ENCODE measurements around the gene NF2.
A peak's percentile ranks its signal among the peaks of the same experiment; 100 is the strongest.

Gene NF2

GRCh38 chr22:29701155-29701999 is 97.9 kb downstream of the NF2 start:
- H2AK5ac ChIP-seq (ENCODE audit: low read length) = no peak overlapping the region
- H3K4me3 ChIP-seq (ENCODE audit: low read length) = no peak overlapping the region
- H3K4me2 ChIP-seq (ENCODE audit: low read length) = no peak overlapping the region
- peak; percentile 70 for DNase-seq
- no peaks in the 10 kb centered on the region for H3K79me2 ChIP-seq (ENCODE audit: control insufficient read depth, insufficient read depth, low read length)
- H3K18ac ChIP-seq (ENCODE audit: low read length) = no peak overlapping the region
- H3K56ac ChIP-seq (ENCODE audit: low read length) = no peak overlapping the region
- no peak overlapping the region for H2BK5ac ChIP-seq (ENCODE audit: low read length)
- no peak overlapping the region for H4K8ac ChIP-seq (ENCODE audit: low read depth, low read length)
- H3K23ac ChIP-seq (ENCODE audit: low read length) = no peak overlapping the region
- no peak overlapping the region for H3K9ac ChIP-seq (ENCODE audit: low read length)
- no peaks in the 10 kb centered on the region for H3K36me3 ChIP-seq (ENCODE audit: control insufficient read depth, insufficient read depth, low read length)
- no peaks in the 10 kb centered on the region for H3K79me1 ChIP-seq (ENCODE audit: low read length)
- H3K27ac ChIP-seq (ENCODE audit: low read depth, low read length) = no peak overlapping the region
- H3K27me3 ChIP-seq (ENCODE audit: insufficient read depth, low read length, poor library complexity) = peaks cover 2% of the 10 kb centered on the region
- no peak overlapping the region for H2BK120ac ChIP-seq (ENCODE audit: low read depth, low read length)
- no peak overlapping the region for H2BK15ac ChIP-seq (replicated peaks; ENCODE audit: low read depth)
- H4K5ac ChIP-seq (ENCODE audit: low read length) = no peak overlapping the region
- peaks cover 4% of the 10 kb centered on the region for H3K4me1 ChIP-seq (ENCODE audit: control insufficient read depth, low read depth, low read length)
- no peak overlapping the region for H3K4ac ChIP-seq (ENCODE audit: low read depth, low read length)
- no CpG with 5 or more reads among the region's 14 CpGs for WGBS (ENCODE audit: extremely low coverage, insufficient coverage, low lambda C conversion rate)

DNA sequence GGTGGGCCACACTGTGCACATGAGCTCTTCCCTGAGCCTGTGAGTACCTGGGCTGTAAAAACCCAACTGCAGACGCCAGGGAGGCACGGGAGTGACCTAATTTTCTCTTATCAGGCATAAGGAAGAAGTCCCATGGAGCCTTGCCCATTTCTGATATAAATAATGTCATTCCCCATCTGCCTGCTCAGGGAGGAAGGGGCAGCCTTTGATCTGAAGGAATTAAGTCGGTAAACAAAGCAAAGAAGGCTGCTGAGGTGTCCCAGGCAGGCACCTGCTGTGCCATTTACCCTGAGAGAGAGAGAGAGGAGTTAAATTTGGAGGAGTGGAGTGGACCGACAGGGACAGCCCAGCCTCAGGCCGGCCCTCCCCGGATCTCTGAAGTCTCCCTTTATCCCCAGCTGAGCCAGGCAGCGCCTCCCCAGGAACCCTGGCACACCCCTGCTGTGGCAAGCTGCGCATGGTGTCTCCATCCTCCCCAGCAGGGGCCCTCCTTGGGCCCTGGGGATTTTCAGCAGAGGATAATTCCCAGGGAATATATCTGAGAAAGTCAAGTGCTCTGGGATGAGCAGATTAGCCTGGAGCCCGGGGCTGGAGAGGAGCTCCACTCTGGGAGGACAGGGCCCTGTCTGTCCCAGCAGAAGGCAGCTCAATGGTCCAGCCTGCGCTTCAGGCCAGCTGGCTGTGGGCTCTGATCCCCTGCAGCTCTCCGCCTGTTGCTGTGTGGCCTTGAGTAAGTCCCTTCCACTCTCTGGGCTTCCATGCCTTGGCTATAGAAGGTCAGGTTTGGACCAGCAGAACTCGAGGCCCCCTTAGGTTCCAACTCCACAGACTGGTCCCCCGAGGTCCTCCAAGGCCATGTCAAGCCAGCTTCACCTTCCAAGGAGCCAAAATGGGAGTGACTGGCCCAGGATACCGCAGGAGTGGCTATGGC is 98.8 kb downstream of the NF2 start:
- H4K8ac ChIP-seq (ENCODE audit: low read depth, low read length) = no peak overlapping the region
- no peak overlapping the region for H2BK120ac ChIP-seq (ENCODE audit: low read depth, low read length)
- H3K4me1 ChIP-seq (ENCODE audit: control insufficient read depth, low read depth, low read length) = peaks cover 4% of the 10 kb centered on the region
- no CpG with 5 or more reads among the region's 14 CpGs for WGBS (ENCODE audit: extremely low coverage, insufficient coverage, low lambda C conversion rate)
- no peak overlapping the region for H3K4me2 ChIP-seq (ENCODE audit: low read length)
- H3K4ac ChIP-seq (ENCODE audit: low read depth, low read length) = no peak overlapping the region
- no peak overlapping the region for H2BK5ac ChIP-seq (ENCODE audit: low read length)
- no peak overlapping the region for H2AK5ac ChIP-seq (ENCODE audit: low read length)
- H4K5ac ChIP-seq (ENCODE audit: low read length) = no peak overlapping the region
- no peak overlapping the region for H3K4me3 ChIP-seq (ENCODE audit: low read length)
- no peaks in the 10 kb centered on the region for H3K79me1 ChIP-seq (ENCODE audit: low read length)
- H3K27ac ChIP-seq (ENCODE audit: low read depth, low read length) = no peak overlapping the region
- H3K36me3 ChIP-seq (ENCODE audit: control insufficient read depth, insufficient read depth, low read length) = no peaks in the 10 kb centered on the region
- H3K27me3 ChIP-seq (ENCODE audit: insufficient read depth, low read length, poor library complexity) = peaks cover 2% of the 10 kb centered on the region
- no peak overlapping the region for H2BK15ac ChIP-seq (replicated peaks; ENCODE audit: low read depth)
- no peaks in the 10 kb centered on the region for H3K79me2 ChIP-seq (ENCODE audit: control insufficient read depth, insufficient read depth, low read length)
- no peak overlapping the region for H3K56ac ChIP-seq (ENCODE audit: low read length)
- peak; percentile 54 for DNase-seq
- H3K9ac ChIP-seq (ENCODE audit: low read length) = no peak overlapping the region
- H3K23ac ChIP-seq (ENCODE audit: low read length) = no peak overlapping the region
- no peak overlapping the region for H3K18ac ChIP-seq (ENCODE audit: low read length)

GRCh38 chr22:29702931-29703501 is 99.6 kb downstream of the NF2 start:
- Histone ChIP-seq H4K5ac (ENCODE audit: low read length) (no peak overlapping the region), H3K79me2 (ENCODE audit: control insufficient read depth, insufficient read depth, low read length) (no peaks in the 10 kb centered on the region), H3K36me3 (ENCODE audit: control insufficient read depth, insufficient read depth, low read length) (no peaks in the 10 kb centered on the region), H3K4me2 (ENCODE audit: low read length) (no peak overlapping the region), H2BK120ac (ENCODE audit: low read depth, low read length) (no peak overlapping the region), H3K4me1 (ENCODE audit: control insufficient read depth, low read depth, low read length) (peaks cover 4% of the 10 kb centered on the region), H2BK5ac (ENCODE audit: low read length) (no peak overlapping the region), H4K8ac (ENCODE audit: low read depth, low read length) (no peak overlapping the region), H3K9ac (ENCODE audit: low read length) (no peak overlapping the region), H3K23ac (ENCODE audit: low read length) (no peak overlapping the region), H3K56ac (ENCODE audit: low read length) (no peak overlapping the region), H2AK5ac (ENCODE audit: low read length) (no peak overlapping the region), H3K79me1 (ENCODE audit: low read length) (no peaks in the 10 kb centered on the region), H3K27ac (ENCODE audit: low read depth, low read length) (no peak overlapping the region), H3K4ac (ENCODE audit: low read depth, low read length) (no peak overlapping the region), H3K18ac (ENCODE audit: low read length) (no peak overlapping the region), H3K27me3 (ENCODE audit: insufficient read depth, low read length, poor library complexity) (peaks cover 2% of the 10 kb centered on the region), H3K4me3 (ENCODE audit: low read length) (no peak overlapping the region), H2BK15ac (replicated peaks; ENCODE audit: low read depth) (no peak overlapping the region)
- DNase-seq = no peak
- WGBS (ENCODE audit: extremely low coverage, insufficient coverage, low lambda C conversion rate) = no CpG with 5 or more reads among the region's 19 CpGs

DNA sequence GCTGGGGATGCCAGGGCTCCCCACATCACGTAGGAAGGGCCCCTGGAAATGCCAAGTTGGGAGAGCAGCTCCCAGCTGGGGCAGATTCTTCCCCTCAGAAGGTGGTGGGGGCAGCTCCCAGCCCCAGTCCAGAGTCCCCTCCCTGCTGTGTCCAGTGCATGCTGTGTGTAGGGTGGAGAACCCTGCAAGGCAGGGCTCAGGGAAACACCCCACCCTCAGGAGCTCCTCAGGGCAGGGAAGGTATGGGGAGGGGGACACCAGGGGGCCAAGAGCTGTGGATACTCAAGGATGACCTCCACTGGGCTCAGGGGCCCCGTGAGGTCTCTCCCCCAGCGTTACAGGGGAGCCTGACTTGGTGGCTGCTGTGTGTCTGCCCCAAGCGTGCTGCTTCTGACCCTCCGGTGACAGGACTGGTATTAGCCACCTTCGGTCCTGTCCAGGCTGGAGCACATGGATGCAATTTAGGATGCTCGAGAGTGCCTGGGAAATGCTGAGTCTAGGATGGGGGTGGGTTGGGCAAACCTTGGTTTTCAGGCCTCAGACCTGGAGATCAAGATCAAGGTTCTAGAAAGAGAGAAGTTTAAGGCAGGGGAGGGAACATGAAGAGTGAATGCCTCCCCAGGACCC is 100.2 kb downstream of the NF2 start:
- no peaks in the 10 kb centered on the region for H3K79me1 ChIP-seq (ENCODE audit: low read length)
- H3K4me3 ChIP-seq (ENCODE audit: low read length) = no peak overlapping the region
- no peak overlapping the region for H3K27ac ChIP-seq (ENCODE audit: low read depth, low read length)
- no peak overlapping the region for H3K23ac ChIP-seq (ENCODE audit: low read length)
- no CpG with 5 or more reads among the region's 7 CpGs for WGBS (ENCODE audit: extremely low coverage, insufficient coverage, low lambda C conversion rate)
- H3K4me2 ChIP-seq (ENCODE audit: low read length) = no peak overlapping the region
- no peak overlapping the region for H3K4ac ChIP-seq (ENCODE audit: low read depth, low read length)
- H2AK5ac ChIP-seq (ENCODE audit: low read length) = no peak overlapping the region
- no peak overlapping the region for H3K56ac ChIP-seq (ENCODE audit: low read length)
- no peak overlapping the region for H2BK15ac ChIP-seq (replicated peaks; ENCODE audit: low read depth)
- H2BK5ac ChIP-seq (ENCODE audit: low read length) = no peak overlapping the region
- no peak overlapping the region for H3K18ac ChIP-seq (ENCODE audit: low read length)
- H3K4me1 ChIP-seq (ENCODE audit: control insufficient read depth, low read depth, low read length) = peaks cover 4% of the 10 kb centered on the region
- DNase-seq = no peak
- no peaks in the 10 kb centered on the region for H3K79me2 ChIP-seq (ENCODE audit: control insufficient read depth, insufficient read depth, low read length)
- H3K27me3 ChIP-seq (ENCODE audit: insufficient read depth, low read length, poor library complexity) = peaks cover 2% of the 10 kb centered on the region
- H2BK120ac ChIP-seq (ENCODE audit: low read depth, low read length) = no peak overlapping the region
- no peak overlapping the region for H4K8ac ChIP-seq (ENCODE audit: low read depth, low read length)
- H4K5ac ChIP-seq (ENCODE audit: low read length) = no peak overlapping the region
- no peak overlapping the region for H3K9ac ChIP-seq (ENCODE audit: low read length)
- no peaks in the 10 kb centered on the region for H3K36me3 ChIP-seq (ENCODE audit: control insufficient read depth, insufficient read depth, low read length)

GRCh38 chr22:29704528-29705285 is 101.3 kb downstream of the NF2 start:
- Histone ChIP-seq H4K8ac (ENCODE audit: low read depth, low read length) (no peak overlapping the region), H3K4me2 (ENCODE audit: low read length) (no peak overlapping the region), H3K4me3 (ENCODE audit: low read length) (no peak overlapping the region), H3K79me2 (ENCODE audit: control insufficient read depth, insufficient read depth, low read length) (no peaks in the 10 kb centered on the region), H3K9ac (ENCODE audit: low read length) (no peak overlapping the region), H2BK15ac (replicated peaks; ENCODE audit: low read depth) (no peak overlapping the region), H3K18ac (ENCODE audit: low read length) (no peak overlapping the region), H2BK120ac (ENCODE audit: low read depth, low read length) (no peak overlapping the region), H3K4ac (ENCODE audit: low read depth, low read length) (no peak overlapping the region), H3K4me1 (ENCODE audit: control insufficient read depth, low read depth, low read length) (peaks cover 4% of the 10 kb centered on the region), H3K23ac (ENCODE audit: low read length) (no peak overlapping the region), H2BK5ac (ENCODE audit: low read length) (no peak overlapping the region), H3K27ac (ENCODE audit: low read depth, low read length) (no peak overlapping the region), H4K5ac (ENCODE audit: low read length) (no peak overlapping the region), H2AK5ac (ENCODE audit: low read length) (no peak overlapping the region), H3K36me3 (ENCODE audit: control insufficient read depth, insufficient read depth, low read length) (no peaks in the 10 kb centered on the region), H3K79me1 (ENCODE audit: low read length) (no peaks in the 10 kb centered on the region), H3K56ac (ENCODE audit: low read length) (no peak overlapping the region), H3K27me3 (ENCODE audit: insufficient read depth, low read length, poor library complexity) (peaks cover 2% of the 10 kb centered on the region)
- no peak for DNase-seq
- no CpG with 5 or more reads among the region's 14 CpGs for WGBS (ENCODE audit: extremely low coverage, insufficient coverage, low lambda C conversion rate)
